GM21723 (cell line): ENCODE data around the gene EXOC4.

ENCODE experiments used
- ATAC-seq: cut with Tn5 transposase; IDR thresholded peaks from one replicate; pipeline ENCODE4 v1.9.1; 2021; ENCODE audit warnings: mild to moderate bottlenecking, moderate library complexity; ENCODE audit not compliant: unreplicated experiment

Gene EXOC4

GRCh38 chr7:133529861-133530260 is 277.0 kb downstream of the EXOC4 start:
- no peak for ATAC-seq

DNA sequence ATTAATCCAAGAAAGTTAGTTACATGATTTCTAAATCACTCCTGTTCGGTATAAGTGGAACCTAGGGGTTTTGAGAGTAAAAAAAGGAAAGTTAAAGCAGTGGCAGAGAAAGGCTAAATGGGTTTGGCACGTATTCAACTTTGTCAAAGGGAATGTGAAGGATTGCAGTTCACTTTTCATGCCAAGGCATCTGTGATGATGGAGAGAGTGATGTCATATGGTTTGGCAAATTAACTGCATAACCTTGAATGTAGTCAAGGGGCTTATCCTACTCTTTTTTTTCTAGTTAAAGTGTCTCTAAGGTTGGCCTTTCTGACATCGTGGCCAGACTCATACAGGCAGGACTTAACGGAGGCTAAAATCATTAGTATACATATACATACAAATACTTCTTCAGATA is 277.8 kb downstream of the EXOC4 start:
- no peak for ATAC-seq

- ATAC-seq, result no peak
These were observed 281.9 kb downstream of the EXOC4 start for GRCh38 chr7:133534816-133535215.

DNA sequence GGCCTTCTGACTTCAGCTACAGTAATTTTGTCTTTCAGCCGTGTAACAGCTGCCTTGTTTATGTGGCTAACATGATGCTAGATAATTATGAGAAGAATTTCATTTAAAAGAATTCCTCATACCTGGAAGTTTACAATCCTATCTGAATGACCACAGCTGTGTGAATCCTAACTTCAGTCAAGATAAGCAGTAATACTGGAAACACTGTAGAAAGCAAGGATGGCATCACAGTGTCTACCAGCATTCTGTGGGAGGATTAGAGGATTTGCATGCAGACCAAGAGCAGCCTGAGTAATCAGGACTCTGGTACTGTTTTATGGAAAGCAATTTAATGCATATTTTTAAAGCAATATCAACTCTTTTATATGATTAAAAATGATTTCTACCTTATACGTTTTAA is 282.4 kb downstream of the EXOC4 start:
- no peak for ATAC-seq

DNA sequence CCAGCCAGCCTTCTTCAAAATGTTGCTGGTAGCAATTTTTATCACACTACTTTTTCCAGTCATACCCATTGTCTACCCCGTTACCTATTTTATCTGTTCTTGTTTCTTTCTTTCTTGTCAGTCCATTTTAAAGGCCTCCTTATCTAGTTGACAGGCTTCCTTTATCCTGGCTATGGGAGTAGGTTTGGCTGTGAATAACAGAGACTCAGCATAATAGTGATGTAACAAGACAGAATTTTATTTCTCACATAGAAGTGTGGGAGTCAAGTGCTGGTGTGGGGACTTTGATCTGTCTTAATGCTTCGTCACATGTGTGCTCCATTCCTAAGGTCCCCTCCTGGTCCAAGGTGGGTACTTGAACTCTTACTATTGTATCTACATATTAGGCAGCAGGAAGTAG is 283.6 kb downstream of the EXOC4 start:
- no peak for ATAC-seq

DNA sequence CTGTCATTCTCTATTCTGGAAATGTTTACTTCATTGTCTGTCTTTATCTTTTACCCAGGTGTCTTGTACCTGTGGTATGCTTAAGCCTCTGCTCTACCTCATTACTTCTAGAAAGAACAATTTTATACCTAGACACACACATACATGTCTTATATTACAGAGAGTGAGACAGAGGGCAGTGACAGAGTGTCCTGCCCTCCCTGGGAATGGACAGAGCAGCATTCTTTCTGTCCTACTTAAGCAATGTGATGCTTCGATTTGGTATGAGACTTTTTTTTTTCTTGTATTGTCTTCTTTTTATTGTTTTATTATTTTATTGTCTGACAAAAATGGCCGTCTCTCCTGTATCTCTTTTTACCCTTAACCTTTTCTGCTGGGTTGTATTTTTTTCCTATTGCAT is 286.1 kb downstream of the EXOC4 start:
- ATAC-seq, result no peak

GRCh38 chr7:133540096-133540860 is 287.4 kb downstream of the EXOC4 start:
- ATAC-seq, result no peak

DNA sequence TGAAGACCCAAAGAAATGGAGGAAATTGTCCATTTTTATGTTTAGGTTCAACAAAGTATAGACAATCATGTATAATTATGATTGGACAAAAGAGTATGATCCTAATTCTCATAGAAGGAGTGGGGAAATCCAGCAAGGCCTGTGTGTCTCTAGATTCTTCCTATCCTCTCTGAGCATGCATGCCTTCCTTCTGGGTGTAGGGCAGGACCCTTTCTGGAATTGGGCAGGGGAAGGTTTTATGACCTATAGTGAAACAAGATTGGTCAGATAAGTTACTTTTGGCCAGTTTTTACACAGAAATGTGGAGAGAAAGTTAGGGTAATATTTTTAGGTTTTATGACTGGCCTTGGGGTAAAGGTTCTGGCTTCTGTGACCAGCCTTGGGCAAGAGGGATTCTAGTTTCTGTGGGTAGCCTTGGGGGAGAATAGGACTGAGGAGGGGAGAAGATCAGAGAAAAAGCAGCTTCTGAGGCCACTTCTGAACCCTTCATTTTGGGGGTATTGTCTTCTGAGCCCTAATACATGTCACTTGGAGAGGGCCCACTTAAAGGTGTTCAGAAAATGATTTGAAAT is 289.4 kb downstream of the EXOC4 start:
- ATAC-seq, result no peak

GRCh38 chr7:133543657-133544056 is 290.8 kb downstream of the EXOC4 start:
- ATAC-seq, result no peak

GRCh38 chr7:133545618-133546017 is 292.7 kb downstream of the EXOC4 start:
- no peak for ATAC-seq

DNA sequence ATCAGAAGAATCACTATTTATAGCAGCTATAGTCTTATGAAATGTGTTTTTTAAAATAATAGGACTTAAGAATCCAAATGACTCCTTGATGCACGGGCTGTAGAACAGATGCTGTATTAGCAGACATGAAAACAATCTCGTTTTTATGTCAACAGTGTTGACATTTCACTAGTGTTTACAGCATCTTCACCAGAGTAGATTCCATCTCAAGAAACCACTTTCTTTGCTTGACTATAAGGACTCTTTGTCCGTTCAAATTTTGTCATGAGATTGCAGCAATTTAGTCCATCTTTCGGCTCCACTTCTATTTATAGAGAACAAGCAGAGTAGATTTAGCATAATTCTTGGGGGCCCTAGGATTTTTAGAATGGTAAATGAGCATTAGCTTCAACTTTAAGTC is 295.1 kb downstream of the EXOC4 start:
- ATAC-seq, result no peak

GRCh38 chr7:133549633-133550032 is 296.8 kb downstream of the EXOC4 start:
- ATAC-seq, result no peak

GRCh38 chr7:133550145-133550544 is 297.3 kb downstream of the EXOC4 start:
- no peak for ATAC-seq

DNA sequence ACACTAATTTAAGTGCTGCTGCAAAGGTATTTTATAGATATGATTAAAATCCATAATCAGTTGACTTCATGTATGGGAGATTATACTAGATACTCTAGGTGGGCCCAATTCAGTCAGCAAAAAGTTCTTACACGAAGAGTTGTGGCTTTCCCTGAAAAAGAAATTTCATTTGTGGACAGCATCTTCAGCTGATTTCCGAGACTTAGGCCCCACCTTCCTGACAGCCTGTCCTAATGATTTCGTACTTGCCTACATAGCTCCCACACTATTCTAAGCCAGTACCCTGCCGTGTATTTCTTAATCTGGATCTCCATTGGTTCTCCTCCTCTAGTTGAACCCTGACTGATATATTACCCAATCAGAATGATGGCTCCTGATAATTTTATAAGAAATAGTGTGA is 297.9 kb downstream of the EXOC4 start:
- no peak for ATAC-seq

DNA sequence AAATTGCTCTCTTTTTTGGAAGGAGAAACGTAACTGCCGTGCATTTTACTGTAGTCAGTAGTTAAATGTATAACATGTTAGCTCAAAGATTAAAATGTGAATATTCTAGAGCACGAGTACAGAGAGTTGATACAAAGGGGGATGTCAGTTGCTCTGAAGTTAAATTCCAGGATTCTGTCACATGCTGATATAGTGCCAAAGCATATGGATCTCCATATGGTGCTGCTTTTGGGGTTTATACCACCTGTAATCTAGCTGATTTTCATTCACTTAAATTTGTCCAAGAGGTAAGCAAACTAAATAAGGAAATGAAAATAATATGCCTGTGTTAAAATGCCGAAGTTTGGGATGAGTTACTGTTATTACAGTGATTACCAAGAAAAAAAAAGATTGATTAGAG is 298.6 kb downstream of the EXOC4 start:
- ATAC-seq, result no peak

DNA sequence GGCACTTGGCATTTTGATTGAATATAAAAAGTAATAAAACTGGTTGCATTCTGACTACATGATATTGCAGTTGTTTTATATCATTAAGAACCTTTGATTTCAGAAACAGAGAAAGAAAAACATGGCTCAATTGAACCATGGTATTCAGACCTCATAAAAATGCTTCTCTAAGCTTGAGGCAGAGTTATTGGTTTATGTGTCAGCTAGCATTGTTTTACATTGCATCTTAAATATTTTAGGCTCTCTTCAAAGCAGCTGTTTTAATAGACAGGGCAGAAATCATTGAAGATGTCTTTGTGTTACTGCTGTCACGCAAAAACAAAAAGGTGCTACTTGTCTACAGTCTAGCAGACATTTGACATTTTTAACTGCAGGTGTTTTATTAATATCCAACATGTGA is 299.2 kb downstream of the EXOC4 start:
- no peak for ATAC-seq

- no peak for ATAC-seq
These were observed 301.5 kb downstream of the EXOC4 start for GRCh38 chr7:133554330-133554729.

DNA sequence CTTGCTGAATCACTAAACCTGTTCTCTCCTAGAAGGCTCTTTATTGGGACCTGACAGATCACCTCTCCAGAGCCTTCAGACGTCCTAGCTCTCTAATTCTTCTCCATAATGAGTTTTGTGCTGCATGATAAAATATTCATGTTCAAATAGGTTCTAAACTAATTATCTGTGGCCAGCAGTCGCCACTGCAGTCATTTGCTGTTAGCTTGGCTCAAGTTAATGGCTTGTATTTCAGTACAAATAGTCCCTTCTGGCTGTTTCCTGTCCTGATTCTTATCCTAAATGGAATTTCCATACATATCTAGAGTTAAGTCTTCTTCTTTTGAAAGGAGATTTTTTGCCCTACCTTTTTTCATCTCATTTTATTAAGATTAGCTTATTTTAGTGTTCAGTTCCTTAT is 303.2 kb downstream of the EXOC4 start:
- no peak for ATAC-seq

GRCh38 chr7:133556553-133556952 is 303.7 kb downstream of the EXOC4 start:
- no peak for ATAC-seq

GRCh38 chr7:133560900-133561299 is 308.0 kb downstream of the EXOC4 start:
- no peak for ATAC-seq

DNA sequence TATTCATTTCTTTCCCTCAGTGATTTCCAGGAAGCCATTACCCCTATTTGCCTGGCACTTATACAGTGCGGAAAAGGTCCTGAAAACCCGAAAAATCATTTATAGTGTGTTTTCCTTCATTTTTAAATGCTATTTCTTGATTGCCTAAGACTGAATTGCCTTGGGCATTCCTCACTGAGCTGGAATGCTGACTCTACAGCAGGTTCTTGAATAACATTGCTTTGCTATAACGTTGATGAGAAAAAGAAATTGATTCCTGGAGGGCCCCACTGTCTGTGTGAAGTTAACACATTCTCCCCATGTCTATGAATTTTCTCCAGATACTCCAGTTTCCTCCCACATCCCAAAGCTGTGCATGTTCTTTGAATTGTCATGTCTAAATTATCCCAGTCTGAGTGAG is 308.5 kb downstream of the EXOC4 start:
- no peak for ATAC-seq

DNA sequence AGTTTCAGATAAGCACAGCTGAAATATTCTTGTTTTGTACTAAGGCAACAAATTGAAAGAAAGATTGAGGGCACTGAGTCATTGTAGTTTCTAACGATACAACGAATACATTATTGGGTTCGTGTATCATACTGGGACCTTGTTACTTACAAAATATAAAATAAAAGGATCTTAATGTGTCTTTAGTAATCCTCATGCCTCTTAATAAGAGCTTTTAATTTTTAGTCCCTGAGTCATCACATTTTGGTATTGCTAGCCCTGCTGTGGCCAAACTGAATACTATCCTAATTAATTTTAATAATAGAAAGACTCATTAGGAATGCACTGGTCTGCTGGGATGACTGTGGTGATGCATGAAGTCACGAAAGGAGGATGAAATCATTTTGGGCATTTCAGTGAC is 309.7 kb downstream of the EXOC4 start:
- no peak for ATAC-seq

DNA sequence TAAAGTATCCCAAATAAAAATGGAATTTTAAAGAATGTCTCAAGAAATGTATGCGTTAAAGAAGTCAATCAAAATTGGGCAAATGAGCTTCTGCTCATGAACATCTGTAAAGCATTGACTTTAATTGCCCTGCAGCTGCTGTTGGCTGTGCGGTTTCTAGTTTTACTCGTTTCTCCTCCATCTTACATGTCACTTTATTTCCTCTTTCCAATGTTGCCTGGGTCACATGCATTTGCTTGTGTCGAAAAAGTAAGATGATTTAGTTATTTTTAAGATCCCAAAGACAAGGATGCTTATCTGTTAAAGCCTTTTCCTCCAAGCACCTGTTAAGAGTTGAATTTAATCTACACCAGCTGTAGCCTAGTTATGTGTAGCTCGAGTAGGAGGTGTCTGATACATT is 310.4 kb downstream of the EXOC4 start:
- no peak for ATAC-seq
